Fibroblast of the aortic adventitia (primary cell): ENCODE measurements around the gene LENEP. TPM values are rescaled to one million over a fixed set of nuclear protein-coding genes. Genes with fewer than 3 reads are reported as not detected.
"Not testable (repeated sequence)": the region's sequence is repeated elsewhere in the genome, so short reads cannot be mapped to it uniquely, and the experiment has no call there.

Experiments
- DNase-seq: peaks from one replicate; pipeline ENCODE4 v3.0.0-alpha.2; 2010; ENCODE audit warnings: low read depth
- H3K4me3 ChIP-seq: 2 replicates; pipeline ENCODE4 v1.5.1; 2011; ENCODE audit warnings: low read depth, mild to moderate bottlenecking, control low read depth, low read length, moderate library complexity
- CTCF ChIP-seq: IDR thresholded peaks from 2 replicates; pipeline ENCODE4 v1.5.1; 2011; ENCODE audit warnings: mild to moderate bottlenecking, low read length, control low read depth, inconsistent platforms; ENCODE audit not compliant: insufficient read depth
- total RNA-seq: library from RNA; depleted of rRNA; stranded (reverse); fragments of >200 nt; gene quantifications from 2 replicates; pipeline ENCODE4 v1.2.3, GENCODE V29; 2012; ENCODE audit warnings: low replicate concordance

The LENEP gene
- total RNA-seq, 1 donor: not detected

- H3K4me3 ChIP-seq: peak overlapping the region; percentile 80
- DNase-seq: peak; percentile 64
- TF ChIP-seq CTCF: no peak
Measured at GRCh38 chr1:154975409-154976059, 17.9 kb upstream of the LENEP start.

DNA sequence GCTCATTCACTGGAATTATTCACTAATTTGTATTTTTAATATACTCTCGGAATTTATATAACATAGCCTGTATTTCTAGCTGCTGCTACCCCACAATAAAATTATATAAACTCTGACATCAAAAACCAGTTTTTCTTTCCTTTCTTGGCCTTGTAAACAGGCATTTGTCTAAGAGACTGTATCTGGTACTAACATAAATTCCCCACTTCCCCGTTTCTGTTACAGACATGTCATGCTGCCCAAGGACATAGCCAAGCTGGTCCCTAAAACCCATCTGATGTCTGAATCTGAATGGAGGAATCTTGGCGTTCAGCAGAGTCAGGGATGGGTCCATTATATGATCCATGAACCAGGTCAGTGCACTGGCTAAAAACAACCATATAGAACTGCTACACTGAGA is 15.6 kb upstream of the LENEP start:
- H3K4me3 ChIP-seq, DNase-seq: not testable (repeated sequence)

DNA sequence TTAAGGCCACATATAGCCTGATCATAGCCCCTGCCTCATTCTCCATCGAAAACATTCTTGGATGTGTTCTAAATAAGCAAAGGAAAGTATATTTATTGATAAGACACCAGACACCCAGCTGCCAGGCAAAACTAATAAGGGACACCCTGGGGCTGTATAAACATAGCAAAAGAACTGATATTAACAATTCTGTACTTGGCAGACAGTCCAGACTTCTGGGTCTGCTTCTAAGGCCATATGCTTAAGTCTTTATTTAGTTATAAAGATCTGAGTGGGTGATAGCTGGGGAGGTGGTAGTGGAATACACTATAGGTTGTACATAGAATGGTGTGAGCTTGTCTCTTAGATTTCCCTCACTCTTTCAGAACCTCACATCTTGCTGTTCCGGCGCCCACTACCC is 15.0 kb upstream of the LENEP start:
- no peak for TF ChIP-seq CTCF
- H3K4me3 ChIP-seq: no peak overlapping the region
- DNase-seq: no peak

GRCh38 chr1:154982341-154982740 is 11.0 kb upstream of the LENEP start:
- TF ChIP-seq CTCF: no peak
- H3K4me3 ChIP-seq: peak overlapping the region; percentile 58
- no peak for DNase-seq

DNA sequence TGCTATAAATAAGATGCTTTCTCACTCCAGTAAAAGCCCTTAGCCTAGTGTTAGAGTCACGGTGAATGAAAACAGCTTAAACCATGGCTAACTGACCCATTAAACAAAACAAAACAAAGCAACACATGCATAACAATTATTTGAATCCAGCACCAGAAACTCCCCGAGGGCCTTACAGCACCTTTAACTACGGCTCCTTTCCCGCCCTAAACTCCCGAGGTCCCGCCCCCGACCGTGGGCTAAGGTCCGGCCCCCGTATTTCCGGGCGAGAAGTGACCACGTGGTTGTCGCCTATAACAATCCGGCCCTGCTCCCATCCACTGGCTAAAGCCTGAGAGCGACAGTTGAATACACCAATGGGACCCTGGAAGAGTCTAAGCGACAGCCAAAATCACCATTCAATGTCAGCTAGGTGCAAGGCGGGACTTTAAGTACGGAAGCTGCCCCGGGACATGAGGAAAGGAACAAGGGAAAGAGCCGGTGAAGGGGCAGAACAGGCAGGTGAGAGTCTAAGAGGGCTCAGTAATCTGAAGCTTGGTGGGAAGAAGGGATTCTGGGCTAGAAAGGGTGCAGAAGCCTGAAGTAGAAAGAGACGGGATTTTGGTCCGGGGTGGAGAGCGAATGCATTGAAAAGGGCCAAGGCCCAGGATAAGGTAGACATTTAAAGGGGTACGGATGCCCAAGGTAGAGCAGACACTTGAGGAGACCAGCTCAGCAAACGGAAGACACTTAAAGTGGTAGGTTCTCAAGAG is 10.3 kb upstream of the LENEP start, which contains the start of gene FLAD1:
Gene FLAD1, plus strand, starts transcription at position 448 of the 752 bp plus-strand sequence. CDS start 351 bp downstream, outside the sequence.
- no peak for TF ChIP-seq CTCF
- H3K4me3 ChIP-seq: peak within 1 kb of the TSS; percentile 97
- DNase-seq: peak; percentile 100

DNA sequence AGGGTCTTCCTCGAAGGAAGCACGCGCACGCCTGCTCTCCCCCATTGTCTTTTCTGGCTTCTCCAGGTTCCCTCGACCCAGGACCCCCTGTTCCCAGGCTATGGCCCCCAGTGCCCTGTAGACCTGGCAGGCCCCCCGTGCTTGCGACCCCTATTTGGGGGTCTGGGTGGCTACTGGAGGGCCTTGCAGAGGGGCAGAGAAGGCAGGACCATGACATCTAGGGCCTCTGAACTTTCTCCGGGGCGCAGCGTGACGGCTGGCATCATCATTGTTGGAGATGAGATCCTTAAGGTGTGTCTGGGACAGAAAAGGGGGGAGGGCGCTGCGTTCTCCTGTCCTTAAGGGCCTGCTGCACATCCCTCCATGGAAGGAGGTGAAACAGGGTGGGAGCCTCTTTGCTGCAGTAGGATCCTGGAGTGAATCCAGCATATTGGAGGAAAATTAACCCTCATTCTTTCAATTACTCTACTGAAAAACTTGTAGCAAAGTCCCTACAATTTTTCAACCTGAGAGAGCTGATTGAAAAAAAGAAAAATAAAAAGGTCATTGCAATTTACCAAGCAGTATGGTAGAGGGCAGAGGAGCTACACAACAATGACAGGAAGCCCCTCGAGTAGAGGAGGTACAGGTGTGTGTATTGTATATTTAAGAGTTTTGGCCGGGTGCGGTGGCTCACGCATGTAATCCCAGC is 9.5 kb upstream of the LENEP start:
- TF ChIP-seq CTCF: no peak
- no peak for DNase-seq
- H3K4me3 ChIP-seq: peak overlapping the region; percentile 97

- H3K4me3 ChIP-seq, DNase-seq: not testable (repeated sequence)
Measured at GRCh38 chr1:154986736-154987135, 6.7 kb upstream of the LENEP start.
